ENCODE results near the gene FHAD1.

Gene FHAD1

DNA sequence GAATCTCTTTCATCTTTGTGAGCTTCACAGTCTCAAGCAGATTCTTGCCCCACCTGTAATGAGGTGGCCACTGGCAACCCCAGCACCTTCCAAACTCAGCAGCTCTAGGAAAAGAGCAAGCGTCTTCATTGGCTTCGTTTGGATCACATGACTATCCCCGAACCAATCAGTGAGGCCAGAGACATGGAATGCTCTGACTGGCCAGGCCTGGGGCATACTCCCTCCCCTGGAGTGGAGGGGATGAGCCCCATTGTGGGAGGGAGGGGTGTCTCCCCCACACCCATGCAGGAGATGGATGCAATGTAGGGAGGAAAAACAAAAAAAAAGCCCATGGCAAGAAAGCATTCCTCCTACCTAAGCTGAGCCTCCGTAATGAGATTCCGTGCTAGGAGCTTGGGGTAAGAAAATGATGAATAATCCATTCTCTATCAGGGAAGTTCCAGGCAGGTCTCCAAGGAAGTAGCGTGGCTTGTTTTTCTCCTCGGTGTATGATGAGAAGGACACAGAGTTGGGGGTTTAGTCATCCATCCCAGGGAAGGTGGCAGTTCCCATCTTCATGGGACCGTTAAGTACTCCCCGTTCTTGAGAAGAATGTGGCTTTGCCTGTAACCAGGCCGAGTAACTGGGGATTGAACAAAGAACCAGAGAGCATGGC is 32.7 kb downstream of the FHAD1 start:
- Histone ChIP-seq H2BK15ac (ENCODE audit: low read depth, poor library complexity, severe bottlenecking) (no peak overlapping the region), H3K4me1 (ENCODE audit: control insufficient read depth, insufficient read depth, low read depth, low read length) (peaks cover 6% of the 10 kb centered on the region), H3K23ac (ENCODE audit: low read length in 2 of 2) (no peak overlapping the region), H3K79me1 (replicated peaks; ENCODE audit: low read length, poor library complexity, severe bottlenecking) (no peaks in the 10 kb centered on the region), H4K91ac (ENCODE audit: low read length) (no peak overlapping the region), H3K14ac (ENCODE audit: low read length in 2 of 2) (no peak overlapping the region), H3K18ac (ENCODE audit: low read depth in 1 of 2, low read length in 2 of 2) (no peak overlapping the region), H3K27ac (ENCODE audit: low read length, poor library complexity, severe bottlenecking) (no peak overlapping the region), H3K9me3 (ENCODE audit: control insufficient read depth, low read length) (no peaks in the 10 kb centered on the region), H2BK5ac (ENCODE audit: low read depth, low read length, poor library complexity, severe bottlenecking) (no peak overlapping the region), H3K9ac (ENCODE audit: low read length) (no peak overlapping the region), H2BK12ac (ENCODE audit: low read length in 2 of 2) (no peak overlapping the region), H2AFZ (ENCODE audit: low read depth, low read length) (no peak overlapping the region), H3K36me3 (ENCODE audit: control insufficient read depth in 1 of 2, insufficient read depth in 2 of 2, low read depth in 1 of 2, low read length in 2 of 2) (no peaks in the 10 kb centered on the region), H3K27me3 (ENCODE audit: control insufficient read depth in 1 of 2, insufficient read depth in 1 of 2, low read length in 2 of 2) (peaks cover 18 to 56% of the 10 kb centered on the region in 2 experiments), H3K4me2 (ENCODE audit: low read length, poor library complexity, severe bottlenecking) (no peak overlapping the region), H2AK5ac (ENCODE audit: low read length, severe bottlenecking) (no peak overlapping the region), H3K4ac (ENCODE audit: low read depth in 1 of 2, low read length in 2 of 2) (no peak overlapping the region), H4K8ac (ENCODE audit: low read length) (no peak overlapping the region), H2BK120ac (ENCODE audit: low read depth, low read length) (no peak overlapping the region), H3K4me3 (ENCODE audit: insufficient read depth in 1 of 2, low read depth in 1 of 2, low read length in 2 of 2) (no peak overlapping the region)
- DNase-seq, result no peak
- 92% methylated on average over 10 of the region's 10 CpGs for WGBS

GRCh38 chr1:15280416-15280815 is 33.4 kb downstream of the FHAD1 start:
- Histone ChIP-seq H4K8ac (ENCODE audit: low read length) (no peak overlapping the region), H3K4ac (ENCODE audit: low read depth in 1 of 2, low read length in 2 of 2) (no peak overlapping the region), H2AK5ac (ENCODE audit: low read length, severe bottlenecking) (no peak overlapping the region), H3K79me1 (replicated peaks; ENCODE audit: low read length, poor library complexity, severe bottlenecking) (no peaks in the 10 kb centered on the region), H2BK5ac (ENCODE audit: low read depth, low read length, poor library complexity, severe bottlenecking) (no peak overlapping the region), H4K91ac (ENCODE audit: low read length) (no peak overlapping the region), H2BK15ac (ENCODE audit: low read depth, poor library complexity, severe bottlenecking) (no peak overlapping the region), H3K14ac (ENCODE audit: low read length in 2 of 2) (no peak overlapping the region), H3K4me2 (ENCODE audit: low read length, poor library complexity, severe bottlenecking) (no peak overlapping the region), H2AFZ (ENCODE audit: low read depth, low read length) (no peak overlapping the region), H2BK120ac (ENCODE audit: low read depth, low read length) (no peak overlapping the region), H3K9ac (ENCODE audit: low read length) (no peak overlapping the region), H3K4me3 (ENCODE audit: insufficient read depth in 1 of 2, low read depth in 1 of 2, low read length in 2 of 2) (no peak overlapping the region), H3K27me3 (ENCODE audit: control insufficient read depth in 1 of 2, insufficient read depth in 1 of 2, low read length in 2 of 2) (peaks cover 16 to 50% of the 10 kb centered on the region in 2 experiments), H2BK12ac (ENCODE audit: low read length in 2 of 2) (no peak overlapping the region), H3K27ac (ENCODE audit: low read length, poor library complexity, severe bottlenecking) (no peak overlapping the region), H3K4me1 (ENCODE audit: control insufficient read depth, insufficient read depth, low read depth, low read length) (peaks cover 6% of the 10 kb centered on the region), H3K9me3 (ENCODE audit: control insufficient read depth, low read length) (no peaks in the 10 kb centered on the region), H3K23ac (ENCODE audit: low read length in 2 of 2) (no peak overlapping the region), H3K18ac (ENCODE audit: low read depth in 1 of 2, low read length in 2 of 2) (no peak overlapping the region), H3K36me3 (ENCODE audit: control insufficient read depth in 1 of 2, insufficient read depth in 2 of 2, low read depth in 1 of 2, low read length in 2 of 2) (no peaks in the 10 kb centered on the region)
- no peak for DNase-seq
- WGBS, result 89% methylated on average over 10 of the region's 10 CpGs

DNA sequence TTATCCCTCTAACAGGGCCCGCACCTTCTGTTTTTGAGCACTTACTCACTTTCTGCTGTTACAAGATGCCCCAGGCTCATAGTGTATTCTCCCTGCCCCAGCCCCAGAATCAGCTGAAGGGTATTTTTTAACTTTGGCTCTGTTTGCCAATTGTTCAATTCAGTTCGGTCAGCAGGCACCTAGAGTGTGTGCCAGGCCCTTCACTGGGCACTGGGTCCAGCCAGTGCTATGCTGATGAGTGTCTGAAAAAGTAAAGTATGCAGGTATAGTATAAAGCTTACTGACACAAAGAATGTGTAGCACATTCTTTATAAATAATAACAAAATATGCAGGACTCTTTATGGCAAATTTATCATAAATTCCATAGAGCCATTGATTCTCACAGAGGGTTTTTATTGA is 35.0 kb downstream of the FHAD1 start:
- 90% methylated on average over 2 of the region's 2 CpGs for WGBS
- Histone ChIP-seq H3K4ac (ENCODE audit: low read depth in 1 of 2, low read length in 2 of 2) (no peak overlapping the region), H3K36me3 (ENCODE audit: control insufficient read depth in 1 of 2, insufficient read depth in 2 of 2, low read depth in 1 of 2, low read length in 2 of 2) (no peaks in the 10 kb centered on the region), H4K91ac (ENCODE audit: low read length) (no peak overlapping the region), H3K9me3 (ENCODE audit: control insufficient read depth, low read length) (no peaks in the 10 kb centered on the region), H2BK15ac (ENCODE audit: low read depth, poor library complexity, severe bottlenecking) (no peak overlapping the region), H2AK5ac (ENCODE audit: low read length, severe bottlenecking) (no peak overlapping the region), H3K9ac (ENCODE audit: low read length) (no peak overlapping the region), H3K23ac (ENCODE audit: low read length in 2 of 2) (no peak overlapping the region), H3K27me3 (ENCODE audit: control insufficient read depth in 1 of 2, insufficient read depth in 1 of 2, low read length in 2 of 2) (peaks cover 6 to 36% of the 10 kb centered on the region in 2 experiments), H3K79me1 (replicated peaks; ENCODE audit: low read length, poor library complexity, severe bottlenecking) (no peaks in the 10 kb centered on the region), H3K18ac (ENCODE audit: low read depth in 1 of 2, low read length in 2 of 2) (no peak overlapping the region), H3K4me1 (ENCODE audit: control insufficient read depth, insufficient read depth, low read depth, low read length) (peaks cover 6% of the 10 kb centered on the region), H3K4me2 (ENCODE audit: low read length, poor library complexity, severe bottlenecking) (no peak overlapping the region), H2BK12ac (ENCODE audit: low read length in 2 of 2) (no peak overlapping the region), H3K4me3 (ENCODE audit: insufficient read depth in 1 of 2, low read depth in 1 of 2, low read length in 2 of 2) (no peak overlapping the region), H2BK120ac (ENCODE audit: low read depth, low read length) (no peak overlapping the region), H3K14ac (ENCODE audit: low read length in 2 of 2) (no peak overlapping the region), H3K27ac (ENCODE audit: low read length, poor library complexity, severe bottlenecking) (no peak overlapping the region), H4K8ac (ENCODE audit: low read length) (no peak overlapping the region), H2AFZ (ENCODE audit: low read depth, low read length) (no peak overlapping the region), H2BK5ac (ENCODE audit: low read depth, low read length, poor library complexity, severe bottlenecking) (no peak overlapping the region)
- no peak for DNase-seq

DNA sequence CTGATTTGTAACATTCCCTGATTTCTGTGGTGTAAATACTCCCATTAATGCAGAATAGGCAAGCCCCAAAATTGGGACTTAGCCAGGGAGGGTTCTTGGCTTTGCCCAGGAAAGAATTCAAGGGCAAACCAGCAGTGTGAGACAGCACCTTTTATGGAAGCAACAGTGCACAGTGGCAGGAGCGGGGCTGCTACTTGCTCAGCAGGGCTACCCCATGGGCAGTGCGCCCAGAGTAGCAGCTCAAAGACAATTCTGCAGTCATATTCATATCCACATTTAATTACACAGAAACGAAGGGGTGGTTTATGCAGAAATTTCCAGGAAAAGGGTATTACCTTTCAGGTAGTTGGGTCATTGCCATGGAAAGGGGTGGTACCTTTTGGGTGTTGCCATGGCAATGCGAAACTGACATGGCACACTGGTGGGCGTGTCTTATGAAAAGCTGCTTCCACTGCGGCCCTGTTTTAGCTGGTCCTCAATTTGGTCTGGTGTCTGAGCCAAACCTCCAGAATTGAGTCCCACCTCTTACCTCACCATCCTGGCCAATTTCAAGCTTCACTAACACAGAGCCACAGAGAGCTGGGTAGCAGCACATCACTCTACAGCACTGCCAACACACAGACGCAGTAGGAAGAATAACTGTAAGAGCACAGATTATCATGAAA is 35.9 kb downstream of the FHAD1 start:
- H3K27ac ChIP-seq (ENCODE audit: low read length, poor library complexity, severe bottlenecking), result no peak overlapping the region
- no peak overlapping the region for H3K23ac ChIP-seq (ENCODE audit: low read length in 2 of 2)
- H3K79me1 ChIP-seq (replicated peaks; ENCODE audit: low read length, poor library complexity, severe bottlenecking), result no peaks in the 10 kb centered on the region
- no peak overlapping the region for H2BK120ac ChIP-seq (ENCODE audit: low read depth, low read length)
- H3K4me1 ChIP-seq (ENCODE audit: control insufficient read depth, insufficient read depth, low read depth, low read length), result peaks cover 6% of the 10 kb centered on the region
- H3K9ac ChIP-seq (ENCODE audit: low read length), result no peak overlapping the region
- H3K18ac ChIP-seq (ENCODE audit: low read depth in 1 of 2, low read length in 2 of 2), result no peak overlapping the region
- H3K36me3 ChIP-seq (ENCODE audit: control insufficient read depth in 1 of 2, insufficient read depth in 2 of 2, low read depth in 1 of 2, low read length in 2 of 2), result no peaks in the 10 kb centered on the region
- H4K91ac ChIP-seq (ENCODE audit: low read length), result no peak overlapping the region
- no peak overlapping the region for H2BK15ac ChIP-seq (ENCODE audit: low read depth, poor library complexity, severe bottlenecking)
- H3K4ac ChIP-seq (ENCODE audit: low read depth in 1 of 2, low read length in 2 of 2), result no peak overlapping the region
- H4K8ac ChIP-seq (ENCODE audit: low read length), result no peak overlapping the region
- H3K9me3 ChIP-seq (ENCODE audit: control insufficient read depth, low read length), result no peaks in the 10 kb centered on the region
- no peak for DNase-seq
- no peak overlapping the region for H2AFZ ChIP-seq (ENCODE audit: low read depth, low read length)
- WGBS, result 100% methylated on average over 4 of the region's 7 CpGs
- no peak overlapping the region for H3K4me2 ChIP-seq (ENCODE audit: low read length, poor library complexity, severe bottlenecking)
- H2BK5ac ChIP-seq (ENCODE audit: low read depth, low read length, poor library complexity, severe bottlenecking), result no peak overlapping the region
- peaks cover 5 to 33% of the 10 kb centered on the region in 2 experiments for H3K27me3 ChIP-seq (ENCODE audit: control insufficient read depth in 1 of 2, insufficient read depth in 1 of 2, low read length in 2 of 2)
- H3K14ac ChIP-seq (ENCODE audit: low read length in 2 of 2), result no peak overlapping the region
- H2BK12ac ChIP-seq (ENCODE audit: low read length in 2 of 2), result no peak overlapping the region
- no peak overlapping the region for H3K4me3 ChIP-seq (ENCODE audit: insufficient read depth in 1 of 2, low read depth in 1 of 2, low read length in 2 of 2)
- peak overlapping the region; percentile 49 for H2AK5ac ChIP-seq (ENCODE audit: low read length, severe bottlenecking)

Measured in mesenchymal stem cell (in vitro differentiated cells and primary cell).